ENCODE data around the gene SMC6. TPM values are rescaled to one million over a fixed set of nuclear protein-coding genes. Genes with fewer than 3 reads are reported as not detected.

Gene SMC6
- total RNA-seq, 2 donors from 2014 or later = 8.8 to 36.1 TPM

GRCh38 chr2:17780546-17780945, 26.9 kb upstream of the SMC6 start:
- intact Hi-C loops (cut with DNase I) = no loop called here
- Histone ChIP-seq H3K4me1 (replicated peaks) (no peaks in the 10 kb centered on the region), H3K4me3 (no peak overlapping the region), H3K27me3 (replicated peaks; ENCODE audit: insufficient read depth) (no peaks in the 10 kb centered on the region), H3K9me3 (no peaks in the 10 kb centered on the region), H3K36me3 (no peaks in the 10 kb centered on the region), H3K27ac (no peak overlapping the region)
- no peak for TF ChIP-seq POLR2A (IDR thresholded peaks at IDR 0.05)
- no peak for TF ChIP-seq POLR2AphosphoS5 (IDR thresholded peaks at IDR 0.05)
- TF ChIP-seq CTCF (IDR thresholded peaks at IDR 0.05) = no peak
- no peak for DNase-seq (ENCODE audit: low spot score)
- WGBS = 78% methylated on average over 1 of the region's 1 CpG

DNA sequence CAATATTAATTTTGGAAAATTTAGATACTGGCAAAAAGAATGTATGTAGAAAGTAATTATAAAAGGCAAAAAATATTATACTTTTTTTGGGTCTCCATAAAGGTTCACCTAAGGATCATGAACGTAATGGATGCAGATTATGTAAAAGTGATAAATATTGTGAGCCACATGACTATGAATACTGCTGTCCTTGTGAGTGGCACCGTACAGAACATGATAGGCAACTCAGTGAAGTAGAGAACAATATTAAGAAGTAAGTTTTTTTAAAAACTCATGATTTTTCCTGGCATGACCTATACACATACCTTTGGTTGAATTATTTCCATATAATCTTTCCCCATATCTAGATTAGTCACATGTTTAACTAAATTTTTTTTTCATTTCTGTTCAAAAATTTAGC, 18.9 kb upstream of the SMC6 start:
- H3K4me3 ChIP-seq = no peak overlapping the region
- H3K27me3 ChIP-seq (replicated peaks; ENCODE audit: insufficient read depth) = no peaks in the 10 kb centered on the region
- H3K36me3 ChIP-seq = no peaks in the 10 kb centered on the region
- no peaks in the 10 kb centered on the region for H3K9me3 ChIP-seq
- WGBS = 91% methylated on average over 2 of the region's 2 CpGs
- TF ChIP-seq POLR2A (IDR thresholded peaks at IDR 0.05) (no peak), CTCF (IDR thresholded peaks at IDR 0.05) (no peak), POLR2AphosphoS5 (IDR thresholded peaks at IDR 0.05) (no peak)
- intact Hi-C loops (cut with DNase I) = no loop called here
- H3K4me1 ChIP-seq (replicated peaks) = no peaks in the 10 kb centered on the region
- H3K27ac ChIP-seq = no peak overlapping the region
- DNase-seq (ENCODE audit: low spot score) = no peak

DNA sequence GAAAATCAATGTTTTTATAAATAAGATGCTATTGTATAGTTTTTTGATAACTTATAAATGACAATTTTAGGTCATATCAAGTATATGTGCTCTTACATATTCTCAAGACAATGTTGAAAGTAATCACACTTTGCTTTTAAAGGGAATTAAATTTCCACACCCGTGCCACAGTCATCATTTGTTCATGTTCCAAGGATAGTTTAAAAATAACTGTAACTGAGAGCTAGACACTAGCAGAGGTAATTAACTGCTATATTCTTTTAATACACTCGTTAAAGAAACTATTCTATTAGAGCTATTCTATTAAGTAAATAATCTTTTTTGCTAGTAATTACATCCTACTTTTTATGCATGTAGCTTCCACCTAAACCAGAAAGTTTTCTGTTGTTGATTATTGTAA, 18.3 kb upstream of the SMC6 start:
- no peak for TF ChIP-seq POLR2AphosphoS5 (IDR thresholded peaks at IDR 0.05)
- no peak for TF ChIP-seq CTCF (IDR thresholded peaks at IDR 0.05)
- no peak for TF ChIP-seq POLR2A (IDR thresholded peaks at IDR 0.05)

DNA sequence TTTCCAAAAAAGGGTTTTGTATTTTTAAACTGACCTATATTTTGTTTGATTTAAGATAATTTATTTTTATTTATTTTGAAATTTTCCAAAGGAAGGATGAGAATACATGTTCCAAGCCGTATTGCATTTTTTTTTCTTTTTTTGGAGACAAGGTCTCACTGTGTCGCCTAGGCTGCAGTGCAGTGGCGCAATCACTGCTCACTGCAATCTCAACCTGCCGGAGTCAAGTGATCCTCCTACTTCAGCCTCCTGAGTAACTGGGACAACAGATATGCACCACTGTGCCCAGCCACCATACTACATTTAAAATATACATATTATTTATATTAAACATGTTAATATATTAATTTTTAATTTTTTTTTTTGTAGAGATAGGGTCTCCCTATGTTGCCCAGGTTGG, 15.3 kb upstream of the SMC6 start:
- H3K9me3 ChIP-seq = no peaks in the 10 kb centered on the region
- intact Hi-C loops (cut with DNase I) = no loop called here
- H3K27ac ChIP-seq = no peak overlapping the region
- DNase-seq (ENCODE audit: low spot score) = no peak
- H3K4me1 ChIP-seq (replicated peaks) = no peaks in the 10 kb centered on the region
- no peak overlapping the region for H3K4me3 ChIP-seq
- WGBS = 98% methylated on average over 4 of the region's 4 CpGs
- H3K27me3 ChIP-seq (replicated peaks; ENCODE audit: insufficient read depth) = no peaks in the 10 kb centered on the region
- TF ChIP-seq CTCF (IDR thresholded peaks at IDR 0.05) = no peak
- no peak for TF ChIP-seq POLR2A (IDR thresholded peaks at IDR 0.05)
- TF ChIP-seq POLR2AphosphoS5 (IDR thresholded peaks at IDR 0.05) = no peak
- no peaks in the 10 kb centered on the region for H3K36me3 ChIP-seq

More for the DNA sequence above, 18.3 kb upstream of the SMC6 start:
- intact Hi-C loops (cut with DNase I) = no loop called here
- Histone ChIP-seq H3K27me3 (replicated peaks; ENCODE audit: insufficient read depth) (no peaks in the 10 kb centered on the region), H3K27ac (no peak overlapping the region), H3K36me3 (no peaks in the 10 kb centered on the region), H3K4me3 (no peak overlapping the region), H3K9me3 (no peaks in the 10 kb centered on the region), H3K4me1 (replicated peaks) (no peaks in the 10 kb centered on the region)
- no peak for DNase-seq (ENCODE audit: low spot score)
- 82% methylated on average over 2 of the region's 2 CpGs for WGBS

DNA sequence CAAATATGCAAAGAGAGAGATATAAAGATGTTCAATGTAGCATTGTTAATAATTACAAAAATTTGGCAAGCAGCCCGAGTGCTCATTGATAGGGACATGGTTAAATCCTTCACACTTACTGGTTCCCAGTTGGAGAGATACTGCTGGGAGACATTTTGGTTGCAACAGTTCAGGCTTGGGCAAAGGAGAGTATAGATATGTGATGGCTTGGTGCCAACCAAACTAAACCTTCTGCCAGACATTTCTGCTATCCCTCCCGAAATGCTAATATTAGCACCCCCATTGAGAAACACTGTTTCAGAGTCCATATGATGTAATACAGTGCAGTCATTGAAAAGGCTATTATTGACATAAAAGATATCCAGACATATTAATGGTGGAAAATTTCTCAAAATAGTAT, 11.8 kb upstream of the SMC6 start:
- TF ChIP-seq POLR2A (IDR thresholded peaks at IDR 0.05) = no peak
- TF ChIP-seq CTCF (IDR thresholded peaks at IDR 0.05) = no peak
- TF ChIP-seq POLR2AphosphoS5 (IDR thresholded peaks at IDR 0.05) = no peak
- no peak for DNase-seq (ENCODE audit: low spot score)
- intact Hi-C loops (cut with DNase I) = no loop called here
- H3K4me1 ChIP-seq (replicated peaks) = no peaks in the 10 kb centered on the region
- WGBS = 87% methylated on average over 2 of the region's 2 CpGs
- no peaks in the 10 kb centered on the region for H3K36me3 ChIP-seq
- H3K27me3 ChIP-seq (replicated peaks; ENCODE audit: insufficient read depth) = no peaks in the 10 kb centered on the region
- H3K4me3 ChIP-seq = no peak overlapping the region
- H3K9me3 ChIP-seq = no peaks in the 10 kb centered on the region
- no peak overlapping the region for H3K27ac ChIP-seq

All from prostate gland (tissue), 2 donors.